Urothelium cell line (cell line): ENCODE measurements around the gene TRANK1.

Experiments used
- DNase-seq: peaks from one replicate; pipeline ENCODE4 v3.0.0; 2011; ENCODE audit warnings: low spot score, mixed read lengths
- FAIRE-seq: peaks from 2 replicates; lab custom pipeline; 2011; peaks lifted over from hg19 to GRCh38; lab: Jason Lieb, UNC

The TRANK1 gene

DNA sequence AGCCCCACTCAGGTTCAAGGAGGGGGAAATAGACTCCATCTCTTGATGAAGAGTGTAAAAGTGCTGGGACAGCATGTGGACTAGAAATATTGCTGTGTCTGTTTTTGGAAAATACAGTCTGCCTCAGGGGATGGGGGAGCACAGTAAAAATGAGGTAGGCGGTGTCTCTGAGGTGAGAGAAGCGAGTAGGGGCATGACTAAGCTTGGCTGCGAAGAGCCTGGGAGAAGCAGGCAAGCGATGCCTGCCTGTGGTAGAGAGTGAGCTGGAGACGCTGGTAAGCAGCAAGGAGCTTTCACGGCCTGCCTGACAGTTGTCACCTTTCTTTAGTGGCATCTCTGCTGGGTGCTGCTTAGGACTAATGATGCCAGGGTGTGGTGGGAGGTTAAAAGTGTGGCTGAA lies 131.5 kb downstream of the TRANK1 start:
- FAIRE-seq (no peak), DNase-seq (no peak)

DNA sequence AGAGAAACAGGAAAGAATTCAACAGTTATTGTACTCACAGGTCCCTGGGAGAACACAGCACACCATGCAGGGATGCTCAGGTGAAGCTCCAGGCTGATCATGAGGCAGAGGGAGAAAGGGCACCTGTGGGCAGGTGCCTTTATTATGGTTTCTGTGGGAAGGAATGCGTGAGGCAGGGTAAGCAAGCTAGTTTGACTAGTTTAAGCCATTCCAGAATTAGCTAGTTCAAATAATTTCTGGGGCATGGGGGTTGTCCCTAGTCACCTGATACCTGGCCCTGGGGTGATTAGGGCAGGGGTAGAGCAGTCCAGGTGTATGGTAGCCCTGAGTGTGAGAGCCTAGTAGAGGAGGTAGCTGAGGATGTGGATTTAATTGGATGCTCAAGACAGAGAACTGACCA lies 132.6 kb downstream of the TRANK1 start:
- no peak for DNase-seq
- no peak for FAIRE-seq

DNA sequence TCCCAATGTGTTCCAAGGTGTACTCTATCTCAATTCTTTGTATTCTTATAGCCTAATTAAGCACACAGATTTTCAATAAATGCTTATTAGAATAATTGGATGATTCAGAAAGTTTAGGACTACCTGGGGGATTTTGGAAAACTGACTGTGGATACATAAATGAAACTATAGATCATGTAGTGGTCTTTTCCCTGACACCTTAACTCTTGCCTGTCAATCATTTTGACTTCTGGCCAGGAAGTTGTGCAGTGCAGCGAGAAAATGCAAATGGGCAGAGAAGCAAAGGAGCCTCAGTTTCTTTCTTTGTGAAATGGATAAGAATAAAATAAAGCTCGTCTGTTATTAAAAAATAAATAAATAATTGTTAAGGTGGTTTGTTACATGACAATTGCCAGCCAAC lies 133.1 kb downstream of the TRANK1 start:
- DNase-seq (no peak), FAIRE-seq (no peak)

DNA sequence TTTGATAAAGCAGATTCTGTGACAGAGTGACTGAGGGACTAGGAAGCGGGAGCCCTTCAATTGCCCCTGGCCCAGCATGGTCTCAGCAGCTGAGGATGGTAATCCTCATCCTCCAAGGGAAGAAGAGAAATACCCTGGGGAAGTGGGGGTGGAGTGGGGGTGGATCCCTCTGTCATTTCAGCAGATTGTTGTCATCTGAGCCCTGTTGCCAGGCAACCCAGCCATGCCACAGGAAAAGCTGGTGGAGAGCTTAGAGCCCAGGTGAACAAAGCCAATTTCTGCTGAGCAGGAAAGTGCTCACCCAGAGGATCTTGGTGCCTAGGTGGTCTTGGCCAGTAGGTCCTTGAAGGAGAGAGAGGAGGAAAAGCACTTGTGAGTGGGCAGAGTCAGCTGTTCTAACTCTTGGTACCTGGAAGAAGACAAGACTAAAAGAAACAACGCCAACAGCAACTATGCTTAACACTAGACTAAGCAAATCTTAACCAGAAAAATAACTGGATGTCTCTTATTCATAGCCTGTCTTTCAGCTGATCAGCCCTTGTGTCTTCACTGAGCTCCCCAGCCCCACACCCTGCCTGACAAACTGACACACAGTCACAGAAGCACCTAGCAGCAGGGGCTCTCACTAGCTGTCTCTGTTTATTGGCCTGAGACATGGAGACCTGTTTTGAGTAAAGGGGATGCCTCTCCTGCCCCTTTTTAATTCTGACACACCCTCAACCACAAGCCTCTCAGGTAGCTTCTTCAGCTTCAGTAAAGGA lies 140.4 kb downstream of the TRANK1 start:
- DNase-seq (no peak), FAIRE-seq (no peak)

DNA sequence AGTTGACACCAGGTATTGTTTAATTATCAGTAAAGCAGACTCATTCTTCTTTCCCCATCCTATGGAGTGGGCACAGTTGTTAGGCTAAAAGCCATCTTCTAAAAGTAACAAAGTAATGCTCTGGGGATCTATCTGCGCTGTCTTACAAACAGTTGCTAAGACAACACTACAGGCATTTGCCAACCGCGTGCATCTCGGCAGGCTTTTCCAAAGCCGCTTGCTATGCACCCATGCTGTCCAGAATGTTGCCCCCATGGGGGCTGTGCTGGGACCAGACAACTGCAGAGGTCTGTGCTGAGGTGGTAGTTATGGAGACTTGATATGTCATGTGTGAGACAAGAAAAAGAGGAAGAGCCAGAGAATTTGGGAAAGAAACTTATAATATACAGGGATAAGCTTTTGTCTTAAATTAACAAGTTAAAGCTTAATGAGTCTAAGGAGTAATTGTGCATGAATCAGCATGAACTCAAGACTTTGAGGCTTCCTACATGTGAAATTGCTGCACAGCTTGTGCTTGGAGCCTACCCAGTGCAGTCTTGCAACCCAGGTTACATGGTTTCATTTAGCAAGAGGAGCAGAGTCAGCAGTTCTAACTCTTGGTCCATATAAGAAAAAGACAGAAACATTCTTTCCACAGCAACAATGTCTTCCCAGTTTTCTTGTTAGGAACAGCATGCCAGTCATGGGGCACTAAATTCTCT lies 141.6 kb downstream of the TRANK1 start:
- DNase-seq: no peak
- FAIRE-seq: no peak

DNA sequence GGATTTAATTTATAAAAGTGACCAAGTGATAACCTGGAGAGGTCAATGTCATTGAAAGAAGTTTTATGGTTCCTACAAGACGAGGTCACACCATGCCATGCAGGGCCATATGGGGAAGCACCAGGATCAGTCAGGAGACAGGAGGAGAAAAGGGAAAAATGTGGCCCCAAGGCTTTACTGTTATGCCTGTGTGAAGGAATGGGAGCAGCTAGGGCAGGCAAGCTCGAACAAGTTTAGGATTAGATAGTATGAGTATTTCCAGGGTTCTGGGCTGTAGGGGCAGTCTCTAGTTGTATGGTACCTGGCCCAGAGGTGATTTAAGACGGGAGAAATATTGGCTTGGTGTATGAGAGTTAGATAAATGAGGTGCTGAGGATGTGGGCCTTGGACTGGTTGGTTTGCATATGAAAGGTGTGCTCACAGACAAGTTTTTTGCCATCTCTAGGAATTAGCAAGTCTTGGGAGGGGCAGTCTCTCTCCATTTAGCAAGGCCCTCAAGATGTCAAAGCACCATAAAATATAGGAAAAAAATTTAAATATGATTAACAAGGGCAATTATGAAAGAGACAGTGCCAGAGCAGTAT lies 144.2 kb downstream of the TRANK1 start:
- FAIRE-seq: no peak
- DNase-seq: no peak

DNA sequence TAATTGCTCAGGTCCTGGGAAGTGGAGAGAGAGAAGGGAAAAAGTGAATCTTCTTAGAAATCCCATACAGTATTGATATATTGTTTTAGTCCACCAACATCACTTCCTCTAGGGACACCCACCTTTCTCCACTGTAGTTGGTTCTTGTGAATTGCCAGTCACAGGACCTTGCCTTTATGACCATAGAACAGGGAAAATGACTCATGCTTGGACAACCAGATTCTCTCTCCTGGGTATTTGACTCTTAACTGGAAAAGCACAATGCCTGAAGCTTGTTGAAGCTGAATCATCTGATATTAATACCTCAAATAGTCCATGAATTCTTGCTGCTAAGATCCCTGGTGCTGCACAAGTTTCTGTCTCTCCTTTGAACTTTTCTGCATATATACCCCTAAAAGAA lies 148.0 kb downstream of the TRANK1 start:
- no peak for FAIRE-seq
- DNase-seq: peak; percentile 7

DNA sequence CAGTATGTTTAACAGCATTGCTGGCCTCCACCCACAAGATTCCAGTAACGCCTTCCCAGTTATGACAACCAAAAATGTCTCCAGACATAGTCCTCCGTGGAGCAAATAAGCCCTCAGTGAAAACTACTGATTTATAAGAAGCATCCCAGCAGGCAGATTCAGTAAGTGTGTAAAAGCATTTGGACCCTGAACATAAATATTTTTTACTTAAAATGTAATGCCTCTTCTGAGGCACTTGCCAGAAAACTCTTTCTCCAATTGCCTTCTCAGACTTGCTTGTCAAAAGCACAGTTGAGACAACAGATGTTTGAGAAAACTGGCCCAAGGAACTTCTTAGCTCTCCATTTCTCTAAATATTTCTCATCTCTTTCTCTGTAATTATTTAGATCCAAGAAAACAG lies 148.7 kb downstream of the TRANK1 start:
- DNase-seq (no peak), FAIRE-seq (no peak)

DNA sequence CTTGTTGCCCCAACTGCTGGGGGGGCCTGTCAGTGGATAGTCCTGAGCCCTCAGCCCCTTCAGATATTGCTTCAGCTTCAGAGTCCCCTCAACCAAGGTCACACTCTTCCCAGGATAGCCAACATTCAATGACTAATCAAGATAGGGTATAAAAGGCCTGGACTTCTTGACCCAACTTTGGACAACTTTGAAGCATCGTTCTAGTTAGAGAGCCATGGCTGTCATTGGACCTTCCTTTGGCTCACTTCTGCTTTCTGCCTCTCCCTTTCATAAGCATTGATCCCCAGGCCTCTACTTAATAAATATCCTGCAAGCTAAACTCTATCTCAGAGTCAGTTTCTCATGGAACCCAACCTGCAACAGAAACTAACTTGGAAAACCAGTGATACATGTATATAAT lies 149.2 kb downstream of the TRANK1 start:
- DNase-seq: no peak
- FAIRE-seq: no peak

DNA sequence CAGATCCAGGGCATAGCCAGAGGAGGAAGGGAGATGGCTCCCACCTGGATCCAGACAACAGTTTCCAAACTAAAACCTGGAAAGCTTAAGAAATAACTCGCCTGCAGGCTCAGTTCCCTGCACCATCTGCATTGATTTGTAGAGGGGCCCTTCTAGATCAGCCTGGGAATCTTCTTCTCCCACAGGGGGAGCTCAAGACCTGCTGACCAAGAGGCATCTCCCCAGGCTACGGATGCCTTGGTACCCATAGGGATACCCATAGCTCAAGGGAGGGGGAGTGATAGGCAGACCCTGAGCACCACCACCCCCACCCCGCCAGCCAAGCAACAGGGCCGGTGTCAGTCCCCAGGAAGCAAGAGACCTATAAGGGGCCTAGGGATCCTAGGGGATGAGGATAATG lies 152.5 kb downstream of the TRANK1 start:
- FAIRE-seq: no peak
- DNase-seq: peak; percentile 28

DNA sequence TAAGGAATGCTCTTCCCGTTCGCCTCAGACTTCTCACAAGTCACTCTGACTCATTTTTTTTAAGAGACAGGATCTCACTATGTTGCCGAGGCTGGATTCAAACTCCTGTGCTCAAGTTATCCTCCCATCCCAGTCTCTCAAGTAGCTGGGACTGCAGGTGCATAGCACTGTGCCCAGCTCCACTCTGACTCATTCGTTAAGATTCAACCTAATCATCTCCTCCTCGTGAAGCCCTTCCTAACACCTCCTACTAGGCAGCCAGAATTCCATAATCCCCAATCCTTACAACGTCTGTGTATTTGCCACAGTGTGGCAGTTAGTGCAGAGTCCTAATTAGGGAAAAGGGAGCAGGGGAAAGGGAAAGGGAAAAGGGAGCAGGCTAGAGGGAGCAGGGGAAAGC lies 154.1 kb downstream of the TRANK1 start:
- no peak for FAIRE-seq
- DNase-seq: no peak

DNA sequence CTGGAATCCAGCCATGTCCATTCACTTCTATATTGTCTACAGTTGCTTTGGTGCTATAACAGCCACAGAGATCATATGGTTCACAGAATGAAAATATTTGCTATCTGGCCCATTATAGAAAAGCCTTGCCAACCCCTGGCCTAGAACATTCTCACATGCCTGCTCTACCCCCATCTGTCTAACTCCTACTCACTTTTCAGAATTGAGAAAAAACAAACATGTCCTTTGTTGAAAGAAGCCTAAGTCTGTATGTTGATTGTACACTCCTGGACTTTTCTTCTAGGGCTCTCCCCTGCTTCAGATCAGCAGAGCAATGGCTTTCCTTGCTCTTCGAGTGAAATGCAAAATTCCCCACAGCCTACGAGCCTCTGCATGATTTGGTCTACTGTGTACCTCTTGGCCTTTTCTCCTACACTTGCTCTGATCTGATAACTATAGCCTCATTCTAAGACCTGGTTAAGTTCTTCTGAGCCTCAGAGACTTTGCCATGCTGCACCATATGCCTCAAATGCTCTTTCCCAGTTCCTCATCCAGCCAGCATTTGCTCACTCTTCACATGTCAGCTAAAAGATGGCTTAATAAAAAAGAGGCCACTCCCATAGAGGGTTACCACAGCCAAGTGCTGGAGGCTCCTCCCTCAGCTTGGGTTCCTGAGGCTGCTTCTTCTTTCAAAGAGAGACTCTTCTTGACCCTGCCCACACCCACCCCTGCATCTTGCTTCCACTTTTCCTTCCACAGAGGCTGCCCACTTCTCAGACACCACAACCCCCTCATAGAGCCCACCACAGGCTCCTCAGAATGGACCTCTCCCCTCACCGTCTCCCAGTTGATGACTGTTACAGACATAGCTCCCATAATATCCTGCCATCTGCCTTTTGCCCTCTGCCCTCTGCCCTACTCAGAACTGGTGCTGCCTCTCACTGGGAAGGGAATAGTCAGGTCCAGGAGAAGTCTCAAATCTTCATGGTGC lies 157.6 kb downstream of the TRANK1 start:
- no peak for FAIRE-seq
- DNase-seq: no peak

DNA sequence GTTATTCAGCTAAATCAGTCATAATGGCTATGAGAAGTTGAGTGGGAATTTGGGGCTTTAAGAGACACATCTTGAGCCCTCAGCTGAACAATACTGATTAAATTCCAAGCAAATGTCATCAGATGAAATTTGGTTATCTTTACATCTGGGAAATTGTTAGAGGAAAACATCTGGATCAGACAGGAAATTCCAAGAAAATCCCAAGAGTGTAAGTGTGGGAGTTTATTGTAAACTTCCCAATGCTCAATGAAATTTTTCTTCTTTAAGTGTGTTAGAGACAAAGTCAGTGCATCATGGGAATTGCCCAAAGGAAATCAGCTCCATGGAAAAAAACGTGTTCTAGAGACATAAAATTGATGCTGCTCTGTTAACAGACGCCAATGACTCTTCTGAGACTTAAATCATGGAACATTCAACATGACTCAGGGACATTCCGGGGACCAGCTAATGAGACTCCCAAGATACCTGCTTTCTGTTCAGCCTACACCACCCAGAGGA lies 160.7 kb downstream of the TRANK1 start:
- no peak for FAIRE-seq
- no peak for DNase-seq

DNA sequence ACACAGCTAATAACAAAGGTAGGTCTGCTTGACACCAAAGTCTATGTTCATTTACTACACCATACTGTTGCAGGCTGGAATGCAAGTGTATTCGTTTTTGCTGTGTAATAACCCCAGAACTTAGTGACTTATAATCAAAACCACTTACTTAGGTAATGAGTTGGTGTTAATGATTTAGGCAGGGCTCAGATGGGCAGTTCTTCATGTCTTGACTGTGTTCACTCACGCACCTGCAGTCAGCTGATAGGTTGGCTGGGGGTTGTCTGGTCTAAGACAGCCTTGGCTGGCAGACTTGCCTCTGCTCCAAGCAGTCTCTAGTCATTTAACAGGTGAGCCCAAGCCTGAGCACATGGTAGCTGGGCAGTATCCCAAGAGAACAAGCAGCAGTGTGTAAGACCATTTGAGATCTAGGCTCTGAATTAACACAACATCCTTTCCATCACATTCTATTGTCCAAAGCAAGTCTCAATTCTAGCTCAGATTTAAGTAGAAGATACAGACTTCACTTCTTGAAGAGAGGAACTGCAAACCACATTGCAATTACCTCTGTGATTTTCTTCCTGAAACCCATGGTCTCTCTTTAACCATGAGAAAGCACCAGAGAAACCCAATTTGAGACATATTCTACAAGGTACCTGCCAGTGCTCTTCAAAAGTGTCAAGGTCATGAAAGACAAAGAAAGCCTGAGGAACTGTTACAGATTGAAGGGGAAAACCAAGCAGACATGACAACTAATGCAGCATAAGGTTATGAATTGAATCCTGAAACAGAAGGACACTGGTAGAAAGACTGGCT lies 167.2 kb downstream of the TRANK1 start:
- DNase-seq (no peak), FAIRE-seq (no peak)
